K562 (cell line): ENCODE results near the gene BCAS3. TPM values are rescaled to one million over a fixed set of nuclear protein-coding genes. Genes with fewer than 3 reads are reported as not detected.
"Not testable (repeated sequence)": the region's sequence is repeated elsewhere in the genome, so short reads cannot be mapped to it uniquely, and the experiment has no call there.

Experiments used
- ATAC-seq: fragments of 200-7000 bp; cut with Tn5 transposase; 3 replicates; pipeline ENCODE4 v1.9.1; 2020; ENCODE audit warnings: moderate library complexity
- BruUV-seq: library from RNA; stranded (reverse); fragments of 400-500 nt; replicated peaks from 2 replicates; lab custom pipeline; 2021; lab: Mats Ljungman, UMichigan
- CTCF ChIA-PET: fragments of 300-600 bp; formaldehyde crosslinking; extraction: SDS; loops from one replicate; lab custom pipeline; 2021; ENCODE audit warnings: low intra/inter-chr PET ratio; lab: Yijun Ruan, JAX
- POLR2A ChIA-PET: fragments of 300-600, 350-650 bp; sonication (Branson Sonifier 250); formaldehyde crosslinking; extraction: SDS; loops from one replicate; lab custom pipeline; 2021; ENCODE audit warnings: antibody characterized with exemption, inconsistent platforms; lab: Yijun Ruan, JAX
- DNase-seq, 4 experiments: peaks; one replicate each; pipeline versions ENCODE4 v3.0.0 to v3.0.0-alpha.2; 2011 to 2018; ENCODE audit warnings: low spot score in 3 of 4, mixed read lengths in 3 of 4; ENCODE audit errors: extremely low read depth in 1 of 4
- FAIRE-seq: peaks from 2 replicates; lab custom pipeline; 2011; peaks lifted over from hg19 to GRCh38; lab: Jason Lieb, UNC
- H2AFZ ChIP-seq: 2 replicates; pipeline ENCODE4 v1.6.0; 2011; ENCODE audit warnings: low read depth, low read length, control low read depth, inconsistent platforms
- H3K27ac ChIP-seq: fragments of 200-600 bp; 3 replicates; pipeline ENCODE4 v1.8.0; 2011; ENCODE audit warnings: low read depth, mild to moderate bottlenecking, control low read depth, inconsistent platforms, low read length, moderate library complexity, mixed read lengths; ENCODE audit errors: extremely low read depth
- H3K27me3 ChIP-seq, 2 experiments: fragments of 300-600 bp in 1 of 2; 2 replicates in 1 of 2; 3 replicates in 1 of 2; pipeline versions ENCODE4 v1.6.0 to v1.8.0; 2011; ENCODE audit warnings: inconsistent platforms in 2 of 2, low read length in 2 of 2, mild to moderate bottlenecking in 1 of 2, mixed read lengths in 1 of 2, moderate library complexity in 1 of 2; ENCODE audit not compliant: control insufficient read depth in 2 of 2, insufficient read depth in 2 of 2
- H3K36me3 ChIP-seq: fragments of 300-600 bp; 3 replicates; pipeline ENCODE4 v1.8.0; 2011; ENCODE audit warnings: mild to moderate bottlenecking, low read length, inconsistent platforms; ENCODE audit not compliant: control insufficient read depth, insufficient read depth
- H3K4me1 ChIP-seq, 2 experiments: fragments of 200-600 bp in 1 of 2; replicated peaks in 1 of 2; 2 replicates in 1 of 2; 3 replicates in 1 of 2; pipeline versions ENCODE4 v1.5.1 to v1.8.0; 2011; ENCODE audit warnings: inconsistent platforms in 2 of 2, low read length in 2 of 2, mild to moderate bottlenecking in 1 of 2, mixed read lengths in 1 of 2, moderate library complexity in 1 of 2; ENCODE audit not compliant: control insufficient read depth in 2 of 2, insufficient read depth in 2 of 2
- H3K4me2 ChIP-seq: 2 replicates; pipeline ENCODE4 v1.6.1; 2011; ENCODE audit warnings: low read length, control low read depth, inconsistent platforms, mixed read lengths; ENCODE audit not compliant: insufficient read depth
- H3K4me3 ChIP-seq: fragments of 200-600 bp; sonication (generic), shearing (Covaris generic); 2 replicates; pipeline ENCODE4 v1.5.1; 2016; ENCODE audit warnings: control low read depth, inconsistent platforms
- H3K79me2 ChIP-seq: fragments of 200-600 bp; 3 replicates; pipeline ENCODE4 v1.8.0; 2011; ENCODE audit warnings: low read length, inconsistent platforms; ENCODE audit not compliant: control insufficient read depth, insufficient read depth
- H3K9ac ChIP-seq, 2 experiments: 2 replicates each; pipeline versions ENCODE4 v1.6.0 to v1.6.1; 2011; ENCODE audit warnings: low read depth in 2 of 2, low read length in 2 of 2, control low read depth in 1 of 2, inconsistent platforms in 1 of 2, mild to moderate bottlenecking in 1 of 2, mixed read lengths in 1 of 2; ENCODE audit not compliant: insufficient read depth in 1 of 2
- H3K9me1 ChIP-seq: one replicate; pipeline ENCODE4 v1.6.0; 2011; ENCODE audit warnings: inconsistent platforms, mild to moderate bottlenecking, low read length, moderate library complexity; ENCODE audit not compliant: control insufficient read depth, insufficient read depth
- H3K9me3 ChIP-seq: replicated peaks from 2 replicates; pipeline ENCODE4 v1.5.1; 2011; ENCODE audit warnings: low read depth, low read length, inconsistent platforms; ENCODE audit not compliant: control insufficient read depth, insufficient read depth
- H4K20me1 ChIP-seq: replicated peaks from 2 replicates; pipeline ENCODE4 v1.6.1; 2011; ENCODE audit warnings: low read length, inconsistent platforms, mixed read lengths; ENCODE audit not compliant: control insufficient read depth, insufficient read depth
- BCOR ChIP-seq: fragments of 450-650 bp; IDR thresholded peaks from 2 replicates; pipeline ENCODE4 v1.6.1; 2016
- CEBPG ChIP-seq, 3 experiments: fragments of 200-800 bp in 1 of 3; sonication (Bioruptor generic) in 1 of 3; sonication (generic) in 1 of 3; formaldehyde crosslinking in 1 of 3; IDR thresholded peaks in 2 of 3; conservative IDR thresholded peaks in 1 of 3; 2 replicates each; pipeline versions ENCODE4 v1.6.1 to v1.8.0; 2016 to 2022; ENCODE audit warnings: missing compliant biosample characterization in 2 of 3, missing genetic modification characterization in 2 of 3, mild to moderate bottlenecking in 1 of 3, missing genetic modification reagents in 1 of 3
- CHD1 ChIP-seq: fragments of 200-600 bp; sonication (generic); IDR thresholded peaks from one replicate; pipeline ENCODE4 v1.6.1; 2012; ENCODE audit warnings: mild to moderate bottlenecking, moderate library complexity, low read length, inconsistent platforms
- MAFF ChIP-seq: IDR thresholded peaks from 2 replicates; pipeline ENCODE4 v1.6.1; 2012; ENCODE audit warnings: low read length, improper control_type of control experiment
- PBX2 ChIP-seq, 2 experiments: IDR thresholded peaks in 1 of 2; conservative IDR thresholded peaks in 1 of 2; 2 replicates each; pipeline ENCODE4 v1.6.1; 2016; ENCODE audit warnings: low read depth in 2 of 2, mild to moderate bottlenecking in 1 of 2, missing compliant biosample characterization in 1 of 2, missing genetic modification characterization in 1 of 2, moderate library complexity in 1 of 2
- ZNF146 ChIP-seq: IDR thresholded peaks from one replicate; pipeline ENCODE4 v1.6.1; 2018; ENCODE audit warnings: missing compliant biosample characterization; ENCODE audit not compliant: unreplicated experiment
- WGBS: fragments of 100-300 bp; shearing (Covaris generic); methylation state at CpG from one replicate; pipeline ENCODE4 v1.1.6; 2016; ENCODE audit warnings: low coverage, mixed read lengths; ENCODE audit not compliant: insufficient coverage; ENCODE audit errors: missing lambda C conversion rate; 5-methylcytosine and 5-hydroxymethylcytosine counted together
- in situ Hi-C: fragments of 300-500 bp; cut with MboI; formaldehyde crosslinking; loops from 4 replicates; pipeline ENCODE4 v1.15.0; 2018; ENCODE audit warnings: inconsistent platforms, mixed read lengths
- intact Hi-C: fragments of 100-400 bp; cut with micrococcal nuclease; formaldehyde crosslinking; loops from 2 replicates; pipeline ENCODE4 v1.14.2; 2022
- polyA plus RNA-seq, 8 experiments: library from polyadenylated mRNA; depleted of rRNA in 4 of 8; stranded (reverse) in 5 of 8; unstranded in 3 of 8; fragments of >200 nt; fragmentation: Nextera tagmentation in 2 of 8; fragmentation: Illumina TruSeq in 1 of 8; extraction: Ambion mirVana in 2 of 8; extraction: Trizol in 1 of 8; gene quantifications; 2 replicates each; pipeline versions ENCODE4 v1.2.1 to v1.2.3, GENCODE V29; 2011 to 2014; ENCODE audit warnings: inconsistent platforms in 1 of 8, missing spikeins in 1 of 8
- total RNA-seq, 7 experiments: library from RNA; depleted of rRNA in 6 of 7; stranded (reverse); fragments of >200 nt in 6 of 7; fragmentation: Illumina TruSeq in 2 of 7; extraction: Trizol in 2 of 7; gene quantifications; 2 replicates each; pipeline versions ENCODE4 v1.2.1 to v1.2.3, GENCODE V29; 2011 to 2021; ENCODE audit warnings: low replicate concordance in 1 of 7

Gene BCAS3
- total and polyA plus RNA-seq, 9 of the 15 experiments (the other 6 are each of a cell fraction or from before 2014, with no cell fraction given): 1.9 to 5.5 (median 3.5) TPM

- not testable (repeated sequence) for FAIRE-seq, BruUV-seq
- CTCF ChIA-PET: interaction anchor here (0.6 kb wide), 1 partner anchor 20 kb away, joined by 3 read pairs; no protein-coding TSS in a partner anchor
Measured at GRCh38 chr17:60814941-60815340, 137.3 kb downstream of the BCAS3 start.

GRCh38 chr17:60817192-60817591 lies 139.5 kb downstream of the BCAS3 start:
- intact Hi-C loops: no loop called here
- Histone ChIP-seq H3K9me3 (no peaks in the 10 kb centered on the region), H3K27ac (no peak overlapping the region), H4K20me1 (no peaks in the 10 kb centered on the region), H2AFZ (no peak overlapping the region), H3K27me3 (peaks cover 0 to 3% of the 10 kb centered on the region in 2 experiments; a peak in 2 of 5 replicates), H3K4me2 (no peak overlapping the region), H3K4me3 (no peak overlapping the region), H3K9ac (no peak overlapping the region), H3K79me2 (no peaks in the 10 kb centered on the region), H3K36me3 (no peaks in the 10 kb centered on the region), H3K4me1 (no peaks in the 10 kb centered on the region), H3K9me1 (no peaks in the 10 kb centered on the region)
- no peak for DNase-seq
- ATAC-seq: no peak
- 0% methylated on average over 1 of the region's 1 CpG for WGBS
- ChIA-PET POLR2A (no interaction called here), CTCF (no interaction called here)
- no peak for FAIRE-seq
- TF ChIP-seq CHD1: no peak
- no peak for TF ChIP-seq CEBPG (CRISPR knock-in tag; IDR thresholded peaks at IDR 0.05)
- peak in 1 of 2 experiments; percentile 42; a peak in 1 of 4 replicates for TF ChIP-seq CEBPG (tag; conservative IDR thresholded peaks at IDR 0.05 in 1 of 2, IDR thresholded peaks at IDR 0.05 in 1 of 2)
- TF ChIP-seq MAFF: no peak
- no peak for TF ChIP-seq PBX2 (CRISPR knock-in tag; IDR thresholded peaks at IDR 0.05; ENCODE audit: low read depth)
- no peak for TF ChIP-seq PBX2 (tag; conservative IDR thresholded peaks at IDR 0.05; ENCODE audit: low read depth)
- in situ Hi-C loops: no loop called here
- BruUV-seq: no TSS peak

More at GRCh38 chr17:60814941-60815340, 137.3 kb downstream of the BCAS3 start:
- in situ Hi-C loops, H2AFZ ChIP-seq, H3K4me2 ChIP-seq, H3K9ac ChIP-seq, H3K36me3 ChIP-seq, H3K27me3 ChIP-seq, intact Hi-C loops, DNase-seq, H3K27ac ChIP-seq, H4K20me1 ChIP-seq, POLR2A ChIA-PET, H3K9me3 ChIP-seq, H3K9me1 ChIP-seq, H3K4me1 ChIP-seq, H3K79me2 ChIP-seq, ATAC-seq, H3K4me3 ChIP-seq: not testable (repeated sequence)
- 0% methylated on average over 1 of the region's 2 CpGs for WGBS
- TF ChIP-seq BCOR (0 out of 2 replicates have a peak, but pooled peaks have one; percentile 10), ZNF146 (CRISPR knock-in tag) (peak; percentile 30)
